Ovary (tissue), 9 donors: ENCODE measurements around the gene ALPK3. TPM values are rescaled to one million over a fixed set of nuclear protein-coding genes. Genes with fewer than 3 reads are reported as not detected.

ENCODE experiments used
- DNase-seq, 5 donors: peaks; one replicate each; pipeline ENCODE4 v3.0.0-alpha.2; 2019 to 2020
- H3K27ac ChIP-seq, 2 donors: fragments of 200-600 bp; one replicate each; pipeline versions ENCODE4 v1.5.1 to v1.8.0; 2019 to 2022
- H3K27me3 ChIP-seq: fragments of 200-600 bp; one replicate; pipeline ENCODE4 v1.8.0; 2022
- H3K36me3 ChIP-seq: fragments of 200-600 bp; sonication (generic); one replicate; pipeline ENCODE4 v1.5.1; 2019
- H3K4me1 ChIP-seq: one replicate; pipeline ENCODE4 v1.8.1; 2013; ENCODE audit warnings: mild to moderate bottlenecking, moderate library complexity; ENCODE audit not compliant: insufficient read depth
- H3K4me3 ChIP-seq: fragments of 200-600 bp; sonication (generic); one replicate; pipeline ENCODE4 v1.5.1; 2017
- H3K9me3 ChIP-seq, 2 donors: fragments of 200-600 bp in 1 of 2; sonication (generic) in 1 of 2; one replicate each; pipeline versions ENCODE4 v1.5.1 to v1.8.1; 2013 to 2019; ENCODE audit warnings: mild to moderate bottlenecking in 1 of 2, moderate library complexity in 1 of 2
- CTCF ChIP-seq, 3 donors: fragments of 450-650 bp in 2 of 3; fragments of 200-600 bp in 1 of 3; IDR thresholded peaks; one replicate each; pipeline versions ENCODE4 v1.5.1 to v1.8.0; 2016 to 2022; ENCODE audit warnings: antibody characterized with exemption in 3 of 3, mild to moderate bottlenecking in 1 of 3
- EP300 ChIP-seq: sonication (generic); formaldehyde crosslinking; IDR thresholded peaks from one replicate; pipeline ENCODE4 v1.6.1; 2017; ENCODE audit warnings: antibody characterized with exemption
- POLR2A ChIP-seq: fragments of 450-650 bp; IDR thresholded peaks from one replicate; pipeline ENCODE4 v1.6.1; 2017; ENCODE audit warnings: antibody characterized with exemption, mild to moderate bottlenecking, moderate library complexity
- WGBS, 3 donors: extraction: QIAGEN DNeasy Blood & Tissue Kit in 1 of 3; methylation state at CpG; one replicate each; pipeline versions ENCODE4 v1.1.5 to v1.1.7; 2013 to 2017; 5-methylcytosine and 5-hydroxymethylcytosine counted together
- intact Hi-C, 4 donors: fragments of 100-400 bp; cut with DNase I; formaldehyde crosslinking; loops; one replicate each; pipeline versions ENCODE4 v1.11.0 to v1.15.1; 2022 to 2023
- polyA plus RNA-seq, 2 donors: library from polyadenylated mRNA; stranded (reverse); fragments of 200-250 nt in 1 of 2; fragments of 350-450 nt in 1 of 2; fragmentation: Illumina TruSeq in 1 of 2; extraction: RNeasy Lipid Tissue Mini Kit (QIAGEN cat#74804) in 1 of 2; gene quantifications; one replicate each; pipeline ENCODE4 v1.2.3, GENCODE V29; 2013 to 2014
- total RNA-seq, 7 donors: library from RNA; depleted of rRNA in 2 of 7; stranded (reverse); fragments of >200 nt in 2 of 7; fragmentation: NEBNext Ultra II Directional in 3 of 7; extraction: Animal tissue kit (Norgen Biotek cat#: 25700) in 3 of 7; gene quantifications; one replicate each; pipeline versions ENCODE4 v1.1.0 to v1.2.4, GENCODE V29; 2016 to 2023
- donor health status: DM: no; HTN: no; CAD: no; lungs with moderate emphysema.
- donor health status: DM: no; HTN: no; CAD: no.
- donor health status: Bipolar disorder and iron deficiency.
- donor health status: DM: yes; HTN: yes; CAD: no.
- donor health status: DM: no; HTN: no; CAD: no.
- donor health status: DM: yes; HTN: yes; CAD: no.

The ALPK3 gene
- total and polyA plus RNA-seq, 9 donors = 0.48 to 2.8 (median 1.0) TPM

GRCh38 chr15:84823282-84823878, 6.2 kb downstream of the ALPK3 start:
- DNase-seq = peak in 1 of 5 donors; percentile 11
- intact Hi-C loops = loop anchor here in 3 of 4 donors (5.0 to 10.0 kb wide), 4 partner anchors 76 to 169 kb away; partner anchors contain the start of genes NMB (in 2 of the 3), WDR73 (in 1 of the 3) and ZNF592 (in 1 of the 3)
- Histone ChIP-seq H3K4me1 (peaks cover 25% of the 10 kb centered on the region), H3K27ac (peak overlapping the region in 1 of 2 donors; percentile 47), H3K4me3 (no peak overlapping the region), H3K36me3 (no peaks in the 10 kb centered on the region), H3K27me3 (no peaks in the 10 kb centered on the region), H3K9me3 (no peaks in the 10 kb centered on the region)
- no peak for TF ChIP-seq POLR2A
- no peak for TF ChIP-seq CTCF (IDR thresholded peaks at IDR 0.05)
- no peak for TF ChIP-seq EP300
- WGBS, 3 donors = 77 to 85% (median 83%) methylated on average over 3 of the region's 3 CpGs

GRCh38 chr15:84824260-84825007, 7.3 kb downstream of the ALPK3 start:
- peak; percentile 73 to 83 (median 75) for DNase-seq
- WGBS, 3 donors = 70 to 73% (median 73%) methylated on average over 6 of the region's 6 CpGs
- intact Hi-C loops = loop anchor here in 3 of 4 donors (5.0 to 10.0 kb wide), 4 partner anchors 77 to 170 kb away; partner anchors contain the start of genes NMB (in 3 of the 3), WDR73 (in 1 of the 3) and ZNF592 (in 1 of the 3)
- Histone ChIP-seq H3K4me3 (no peak overlapping the region), H3K9me3 (no peaks in the 10 kb centered on the region), H3K27me3 (no peaks in the 10 kb centered on the region), H3K4me1 (peaks cover 26% of the 10 kb centered on the region), H3K36me3 (no peaks in the 10 kb centered on the region), H3K27ac (peak overlapping the region in 1 of 2 donors; percentile 47)
- no peak for TF ChIP-seq EP300
- no peak for TF ChIP-seq CTCF (IDR thresholded peaks at IDR 0.05)
- no peak for TF ChIP-seq POLR2A

- Histone ChIP-seq H3K27me3 (no peaks in the 10 kb centered on the region), H3K9me3 (no peaks in the 10 kb centered on the region), H3K4me3 (no peak overlapping the region), H3K4me1 (peaks cover 24% of the 10 kb centered on the region), H3K36me3 (no peaks in the 10 kb centered on the region), H3K27ac (peak overlapping the region in 1 of 2 donors; percentile 55)
- intact Hi-C loops = loop anchor here in 2 of 4 donors (5.0 to 10.0 kb wide), 3 partner anchors 88 to 172 kb away; partner anchors contain the start of genes NMB (in 2 of the 2) and WDR73 (in 1 of the 2)
- peak in 2 of 5 donors; percentile 34 to 57 for DNase-seq
- TF ChIP-seq EP300 = no peak
- no peak for TF ChIP-seq POLR2A
- 76 to 81% (median 77%) methylated on average over 6 of the region's 6 CpGs for WGBS, 3 donors
These were observed 9.2 kb downstream of the ALPK3 start for GRCh38 chr15:84826369-84826823.

- Histone ChIP-seq H3K36me3 (no peaks in the 10 kb centered on the region), H3K27ac (peak overlapping the region in 1 of 2 donors; percentile 55), H3K4me1 (peaks cover 24% of the 10 kb centered on the region), H3K4me3 (no peak overlapping the region), H3K9me3 (no peaks in the 10 kb centered on the region), H3K27me3 (no peaks in the 10 kb centered on the region)
- DNase-seq = no peak
- intact Hi-C loops = loop anchor here in 2 of 4 donors (5.0 to 10.0 kb wide), 3 partner anchors 88 to 172 kb away; partner anchors contain the start of genes NMB (in 2 of the 2) and WDR73 (in 1 of the 2)
- TF ChIP-seq EP300 (no peak), POLR2A (no peak), CTCF (IDR thresholded peaks at IDR 0.05) (no peak)
- WGBS, 3 donors = 93 to 96% (median 96%) methylated on average over 7 to 9 of the region's 9 CpGs
These were observed 10.1 kb downstream of the ALPK3 start for GRCh38 chr15:84827246-84827645.
